IPS-NIHi7 (cell line): ENCODE results near the gene WDFY4.

ENCODE experiments used
- DNase-seq: peaks from one replicate; pipeline ENCODE4 v3.0.0; 2012; ENCODE audit warnings: mixed read lengths; ENCODE audit errors: extremely low spot score

The WDFY4 gene

DNA sequence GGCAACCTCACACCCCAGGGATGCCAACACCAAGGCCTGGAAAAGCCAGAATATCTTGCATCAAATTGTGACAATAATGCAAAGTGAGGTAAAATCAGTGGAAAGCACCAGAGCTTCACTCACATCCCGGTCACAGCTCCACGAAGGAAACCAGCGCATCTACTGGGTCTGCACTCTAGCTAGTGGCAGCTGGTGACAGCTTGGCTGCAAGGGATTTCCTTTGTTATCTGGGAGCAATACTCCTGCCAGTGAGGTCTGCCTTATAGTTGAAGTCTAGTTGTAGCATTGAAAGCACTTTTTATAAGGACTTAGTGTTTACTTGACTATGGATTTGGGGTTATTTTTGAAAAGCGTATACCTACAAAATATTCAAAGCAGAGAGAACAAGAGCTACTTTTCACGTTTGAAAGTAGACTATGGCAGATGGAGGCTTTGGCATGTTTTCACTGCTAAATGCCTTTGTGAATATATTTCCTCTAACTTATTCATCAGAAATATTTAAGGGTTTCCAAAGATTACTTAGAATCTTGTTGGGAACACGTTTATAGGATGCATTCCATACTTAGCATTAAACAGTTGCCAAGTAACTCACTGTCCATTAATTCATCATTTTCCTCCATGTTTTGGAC lies 26.1 kb downstream of the WDFY4 start:
- DNase-seq, result no peak

DNA sequence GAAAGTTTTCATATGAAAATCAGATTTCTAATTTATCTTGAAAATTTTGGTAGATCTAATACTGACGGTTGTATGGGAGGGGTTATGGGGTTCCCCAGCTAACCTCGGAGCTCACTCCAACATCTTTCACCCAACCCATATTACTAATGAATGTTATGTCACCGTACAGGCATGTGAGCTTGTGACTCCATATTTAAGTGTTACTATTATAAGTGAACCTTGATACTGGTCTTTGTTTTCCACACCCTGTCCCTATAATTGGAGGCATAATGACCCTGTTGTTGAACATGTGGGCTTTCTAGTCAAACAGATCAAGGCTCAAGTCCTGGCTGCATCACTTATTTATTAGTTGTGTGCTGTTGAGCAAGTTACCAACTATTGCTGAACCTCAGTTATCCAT lies 27.2 kb downstream of the WDFY4 start:
- no peak for DNase-seq

DNA sequence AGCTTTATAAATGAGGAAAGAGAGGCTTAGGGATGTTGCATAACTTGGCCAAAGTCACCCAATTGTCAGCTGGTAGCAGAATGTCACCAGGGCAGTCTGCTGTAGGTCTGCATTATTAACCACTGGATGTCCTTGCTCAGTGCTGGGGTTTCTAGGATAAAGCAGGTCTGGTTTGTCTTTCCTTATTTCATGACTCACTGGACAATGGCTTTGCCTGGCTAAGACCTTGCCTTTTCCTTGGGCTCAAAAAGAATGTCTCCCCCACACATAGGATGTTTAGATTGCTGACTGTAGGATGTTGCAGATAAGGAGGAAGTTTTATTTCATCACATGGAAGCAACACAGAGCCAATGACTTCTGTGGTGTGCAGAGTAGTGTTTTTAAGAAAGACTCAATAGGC lies 29.4 kb downstream of the WDFY4 start:
- no peak for DNase-seq

DNA sequence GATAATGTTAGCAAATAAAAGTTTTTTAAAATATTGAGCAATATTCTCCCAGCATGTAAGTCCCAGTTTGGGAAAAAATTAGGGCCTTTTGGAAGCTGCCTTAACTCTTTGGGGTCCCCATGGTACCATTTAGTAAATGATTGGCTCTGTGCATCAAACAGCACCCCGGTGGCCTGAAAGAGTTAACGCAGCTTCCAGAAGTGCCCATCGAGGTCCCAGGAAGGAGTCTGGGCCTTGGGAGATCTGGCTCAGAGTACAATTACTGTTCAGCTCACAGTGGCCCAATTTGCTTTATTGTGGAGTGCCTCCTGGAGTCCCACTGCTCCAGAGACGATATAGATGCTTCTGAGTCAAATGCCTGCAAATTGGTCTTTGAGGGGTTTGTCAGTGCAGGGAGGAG lies 31.7 kb downstream of the WDFY4 start:
- DNase-seq, result no peak

DNA sequence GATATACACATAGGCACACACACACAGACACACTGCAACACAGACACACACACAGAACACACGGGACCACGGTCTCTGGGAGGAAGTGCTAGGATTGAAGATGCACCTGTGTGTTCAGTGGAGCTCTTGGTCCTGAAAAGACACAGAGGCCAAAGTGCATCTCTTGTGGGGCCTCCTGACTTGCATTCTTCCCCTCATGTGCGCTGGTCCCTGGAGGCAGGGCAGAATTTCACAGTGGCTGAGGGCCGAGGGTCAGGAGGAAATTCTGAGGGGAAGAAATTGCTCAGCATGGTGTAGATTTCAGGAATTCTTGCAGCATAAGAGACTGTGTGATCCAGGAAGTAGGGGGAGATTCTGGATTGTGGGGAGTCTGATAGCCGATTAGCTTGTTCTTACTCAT lies 35.9 kb downstream of the WDFY4 start:
- DNase-seq, result no peak

DNA sequence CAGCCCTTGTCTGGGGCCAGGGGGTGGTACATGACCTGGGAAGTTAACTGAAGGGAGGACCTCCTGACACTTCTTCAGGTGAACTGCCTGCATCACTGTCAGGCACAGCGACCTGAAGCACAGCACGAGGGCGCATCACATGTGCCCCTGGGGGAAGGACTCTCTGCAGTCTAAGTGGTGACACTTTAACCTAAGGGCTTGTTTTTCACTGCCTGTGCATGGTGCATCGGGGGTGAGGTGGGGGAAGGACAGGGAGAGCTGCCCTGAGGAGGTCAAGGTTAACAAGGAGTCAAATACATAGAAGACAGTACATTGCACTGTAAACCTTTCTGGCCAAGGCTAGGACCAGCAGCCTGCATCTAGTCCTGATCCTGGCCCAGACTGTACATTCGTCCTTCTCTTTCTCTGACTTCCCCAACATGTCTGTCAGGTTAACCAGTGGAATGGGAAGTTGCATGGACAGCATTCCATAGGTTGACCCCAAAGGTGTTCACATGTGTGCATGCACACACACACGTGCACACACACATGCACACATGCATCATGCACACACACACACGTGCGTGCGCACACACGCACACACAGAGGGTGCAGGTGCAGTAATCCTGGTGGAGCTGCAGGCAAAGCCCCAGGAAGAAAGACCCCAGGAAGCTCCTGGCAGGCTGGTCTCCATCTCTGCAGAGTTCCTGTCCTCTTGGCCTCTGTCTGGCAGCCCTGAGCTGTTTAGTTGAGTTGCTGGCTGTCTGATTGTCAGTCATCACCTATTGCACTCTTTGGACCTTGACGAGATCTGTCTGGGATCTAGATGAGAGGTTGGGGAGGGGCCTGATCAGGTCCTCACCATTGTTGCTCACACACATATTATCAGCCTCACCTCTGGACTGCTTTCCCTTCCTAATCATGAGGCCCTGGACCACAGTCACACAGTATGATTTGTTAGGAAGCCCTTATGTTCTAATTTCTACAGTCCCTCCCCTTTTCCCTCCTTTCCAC lies 37.8 kb downstream of the WDFY4 start:
- DNase-seq, result no peak

DNA sequence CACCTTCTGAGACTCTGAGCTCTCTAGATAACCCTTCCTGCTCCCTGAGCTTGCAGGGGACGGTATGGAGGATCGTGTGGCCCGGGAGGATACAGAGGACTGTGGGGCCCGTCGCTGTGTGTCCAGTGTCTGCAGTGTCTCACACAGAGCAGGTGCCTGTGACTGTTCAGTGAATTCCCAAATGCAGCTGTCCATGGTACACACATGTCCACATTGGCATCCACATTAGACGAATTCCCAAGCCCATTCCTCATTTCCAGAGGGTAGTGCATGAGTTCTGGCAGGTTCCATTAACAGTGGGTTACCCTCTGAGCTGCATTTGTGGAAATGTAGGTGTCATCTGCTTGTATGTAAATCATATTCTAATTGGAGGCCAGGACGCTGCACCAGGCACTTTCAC lies 39.5 kb downstream of the WDFY4 start:
- no peak for DNase-seq

DNA sequence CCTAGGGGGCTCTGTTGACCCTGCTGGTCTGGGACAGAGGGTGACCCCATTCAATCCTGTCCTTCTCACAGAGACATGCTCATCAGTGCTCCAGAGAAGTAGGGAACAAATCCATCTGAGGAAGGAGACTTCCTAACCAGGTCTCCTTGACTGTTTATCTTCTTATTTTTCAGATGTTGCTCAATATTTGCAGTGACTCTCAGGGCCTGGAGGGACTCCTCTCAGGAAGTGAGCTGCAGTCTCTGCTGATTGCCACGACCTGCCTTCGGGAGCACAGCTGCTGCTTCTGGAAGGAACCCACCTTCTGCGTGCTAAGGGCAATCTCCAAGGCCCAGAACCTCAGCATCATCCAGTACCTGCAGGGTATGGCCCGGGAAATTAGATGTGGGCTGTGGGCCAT lies 41.0 kb downstream of the WDFY4 start:
- DNase-seq, result no peak

DNA sequence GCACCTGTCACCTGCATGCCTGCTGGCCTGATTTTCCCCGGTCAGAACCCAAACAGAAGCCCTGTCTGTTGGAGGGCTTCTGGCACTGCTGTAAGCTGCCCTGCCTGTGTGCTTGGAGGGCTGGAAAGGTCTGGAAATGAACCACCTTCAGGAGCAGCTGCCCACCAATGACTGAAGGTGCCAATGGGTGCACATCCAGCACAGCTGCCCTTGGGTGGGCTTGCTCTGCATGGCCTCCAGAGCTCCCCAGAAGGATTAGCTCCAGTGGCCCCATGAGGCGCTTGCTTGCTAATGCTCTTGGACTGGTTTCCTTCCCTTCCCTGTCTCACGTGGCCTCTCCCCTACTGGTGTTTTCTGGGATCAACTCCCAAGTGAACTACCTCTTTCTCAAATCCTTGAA lies 43.2 kb downstream of the WDFY4 start:
- no peak for DNase-seq

DNA sequence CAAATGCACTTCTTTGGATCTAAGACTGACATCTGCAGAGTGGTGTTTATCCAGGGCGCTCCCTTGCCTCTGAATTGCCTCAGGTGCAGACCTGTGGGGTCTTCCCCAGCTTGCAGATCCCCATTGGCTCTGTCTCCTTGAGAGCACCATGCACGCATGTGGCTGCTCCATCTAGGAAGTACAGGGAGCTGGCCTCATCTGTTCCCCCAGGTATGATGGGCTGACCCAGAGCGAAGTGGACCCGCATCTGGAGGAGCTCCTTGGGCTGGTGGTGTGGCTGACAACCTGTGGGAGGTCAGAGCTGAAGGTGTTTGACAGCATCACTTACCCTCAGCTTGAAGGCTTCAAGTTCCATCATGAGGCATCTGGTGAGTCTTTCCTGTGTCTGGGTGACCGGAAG lies 44.5 kb downstream of the WDFY4 start:
- no peak for DNase-seq

DNA sequence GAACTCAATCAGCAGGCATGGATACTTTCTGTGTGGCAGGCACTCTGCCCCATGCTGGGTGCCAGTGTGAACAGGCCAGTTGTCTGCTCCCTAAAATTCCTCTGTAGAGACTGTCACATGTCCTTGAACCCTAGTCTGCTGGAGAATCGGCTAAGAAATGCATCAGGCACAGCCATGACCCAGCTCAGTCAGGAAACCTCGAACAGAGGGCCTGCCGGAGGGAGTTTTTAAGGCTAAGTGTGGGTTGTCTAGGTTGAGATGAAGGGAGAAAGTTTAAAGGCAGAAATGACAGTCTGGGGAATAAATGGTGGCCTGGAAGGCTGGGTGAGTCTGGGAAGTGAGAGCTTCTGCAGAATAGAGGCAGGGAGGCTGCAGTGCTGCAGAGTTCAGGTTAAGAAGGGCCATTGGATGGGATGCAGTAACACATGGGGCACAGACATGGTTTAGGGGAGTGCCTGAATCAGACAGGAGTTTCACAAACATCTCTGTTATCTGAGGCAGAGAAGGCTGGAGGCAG lies 45.3 kb downstream of the WDFY4 start:
- DNase-seq, result no peak

DNA sequence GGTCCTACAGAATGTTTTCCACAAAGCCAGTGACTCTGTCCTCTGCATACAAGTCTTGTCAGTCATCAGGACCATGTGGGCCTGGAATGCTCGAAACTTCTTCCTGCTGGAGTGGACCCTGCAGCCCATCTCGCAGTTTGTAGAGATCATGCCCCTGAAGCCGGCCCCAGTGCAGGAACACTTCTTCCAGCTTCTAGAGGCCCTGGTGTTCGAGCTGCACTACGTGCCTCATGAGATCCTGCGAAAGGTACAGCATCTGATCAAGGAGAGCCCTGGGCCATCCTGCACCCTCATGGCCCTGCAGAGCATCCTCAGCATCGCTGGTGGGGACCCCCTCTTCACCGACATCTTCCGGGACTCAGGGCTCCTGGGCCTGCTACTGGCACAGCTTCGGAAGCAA lies 46.5 kb downstream of the WDFY4 start:
- no peak for DNase-seq

DNA sequence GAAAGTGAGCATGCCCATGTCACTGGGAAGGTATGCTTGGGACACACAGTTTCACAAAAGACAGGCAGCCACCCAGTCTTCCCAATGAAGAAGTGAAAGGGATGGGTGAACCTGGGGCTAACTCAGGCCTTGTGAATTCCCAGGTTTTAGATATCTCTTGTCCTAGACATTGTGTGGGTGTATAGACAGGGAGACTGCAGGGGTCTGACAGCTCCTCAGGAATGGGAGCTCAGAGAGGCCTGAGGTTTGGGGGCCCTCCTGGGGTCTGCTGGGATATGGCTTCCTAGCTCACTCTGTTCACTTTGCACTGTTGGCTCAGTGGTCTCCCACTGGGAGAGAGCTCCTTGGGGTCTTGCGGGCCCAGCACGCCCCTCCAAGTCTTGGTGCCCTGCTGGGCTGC lies 47.0 kb downstream of the WDFY4 start:
- no peak for DNase-seq

DNA sequence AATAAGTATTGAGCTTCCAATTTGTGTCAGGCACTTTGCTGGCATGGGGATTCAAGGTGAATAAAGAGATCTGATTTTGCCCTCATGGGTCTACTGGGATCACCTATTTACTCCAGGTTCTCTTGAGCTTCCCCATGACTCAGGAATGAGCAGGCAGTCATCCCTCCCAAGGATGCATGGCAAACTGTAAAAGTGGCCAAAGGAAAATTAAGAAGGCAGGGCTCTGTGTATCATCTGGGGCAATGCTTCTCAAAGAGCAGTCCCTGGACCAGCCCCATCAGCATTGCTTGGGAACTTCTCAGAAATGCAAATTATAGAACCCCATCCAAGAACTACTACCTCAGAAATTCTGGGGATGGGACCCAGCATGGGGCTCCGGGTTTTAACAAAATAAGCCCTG lies 48.7 kb downstream of the WDFY4 start:
- no peak for DNase-seq

DNA sequence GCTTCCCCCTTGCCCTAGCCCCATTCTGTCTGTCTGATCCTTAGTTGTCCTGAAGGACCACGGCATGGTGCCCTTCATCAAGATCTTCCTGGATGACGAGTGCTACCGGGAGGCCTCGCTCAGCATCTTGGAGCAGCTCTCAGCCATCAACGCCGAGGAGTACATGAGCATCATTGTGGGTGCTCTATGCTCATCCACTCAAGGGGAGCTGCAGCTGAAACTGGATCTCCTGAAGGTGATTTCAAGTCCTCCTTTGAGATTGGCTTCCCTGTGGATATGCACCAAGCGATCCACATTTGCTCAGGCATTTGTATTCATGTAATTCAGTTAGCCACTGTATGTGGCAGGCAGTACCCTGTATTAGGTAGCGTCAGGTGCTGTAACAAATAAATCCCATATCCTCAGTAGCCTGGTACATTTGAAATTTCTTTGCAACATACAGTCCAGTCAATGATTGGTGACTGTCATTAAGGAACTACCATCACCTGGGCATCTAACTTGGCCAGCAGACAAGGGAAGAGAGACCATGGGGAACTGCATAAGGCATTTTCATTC lies 51.2 kb downstream of the WDFY4 start:
- DNase-seq, result no peak

DNA sequence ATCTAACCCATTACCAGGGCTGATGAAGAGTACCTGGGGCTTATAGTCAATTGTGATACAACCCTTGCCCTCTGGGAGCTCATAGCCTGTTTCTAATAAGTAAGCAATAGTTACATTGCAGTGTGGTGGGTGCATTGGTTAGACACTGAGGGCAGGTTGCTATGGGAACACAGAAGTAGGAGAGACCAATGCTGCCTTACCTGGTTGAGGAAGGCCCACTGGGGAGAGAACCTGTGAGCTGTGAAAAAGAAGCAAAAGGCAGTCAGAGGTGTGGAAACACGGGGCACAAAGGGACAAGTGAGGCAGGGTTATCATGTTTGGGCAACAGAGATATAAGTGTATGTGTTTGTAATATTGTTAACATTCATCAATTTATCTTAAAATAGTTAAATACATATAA lies 51.9 kb downstream of the WDFY4 start:
- DNase-seq, result no peak

DNA sequence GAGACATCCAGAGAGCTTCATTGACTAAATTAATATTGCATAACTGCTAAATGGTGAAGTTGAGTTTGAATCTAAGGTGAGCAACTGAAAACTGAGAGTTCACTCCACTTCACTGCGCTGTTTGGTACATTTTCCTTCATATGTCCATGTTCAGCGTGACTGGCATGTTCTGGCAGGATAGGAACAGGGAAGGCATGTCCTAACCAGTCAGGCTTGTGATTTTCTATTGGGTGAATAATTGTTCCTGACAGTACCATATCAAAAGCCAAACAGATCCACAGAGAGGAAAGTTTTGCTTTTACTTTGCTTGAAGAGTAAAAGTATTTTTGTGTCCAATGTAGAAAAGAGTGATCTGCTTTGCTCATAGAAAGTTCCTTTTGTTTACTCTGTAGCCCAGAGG lies 53.2 kb downstream of the WDFY4 start:
- DNase-seq, result no peak

DNA sequence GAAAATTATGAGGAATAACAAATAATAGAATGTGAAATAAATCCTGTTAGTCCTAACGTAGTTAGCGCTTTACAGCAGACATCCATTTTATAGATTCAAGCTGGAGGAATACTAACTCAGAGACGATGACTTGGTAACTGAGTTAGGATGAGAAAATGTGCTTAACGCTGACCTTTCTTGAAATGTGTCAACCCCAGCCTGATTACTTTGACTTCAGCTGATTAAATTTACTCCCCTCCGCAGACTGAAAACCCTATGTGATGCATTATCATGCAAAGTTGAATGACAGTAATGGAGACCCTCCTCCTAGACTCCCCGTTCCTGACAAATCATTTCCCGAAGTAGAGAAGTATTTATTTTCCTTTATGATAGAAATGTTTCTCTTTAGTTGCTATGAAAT lies 54.5 kb downstream of the WDFY4 start:
- DNase-seq, result no peak

DNA sequence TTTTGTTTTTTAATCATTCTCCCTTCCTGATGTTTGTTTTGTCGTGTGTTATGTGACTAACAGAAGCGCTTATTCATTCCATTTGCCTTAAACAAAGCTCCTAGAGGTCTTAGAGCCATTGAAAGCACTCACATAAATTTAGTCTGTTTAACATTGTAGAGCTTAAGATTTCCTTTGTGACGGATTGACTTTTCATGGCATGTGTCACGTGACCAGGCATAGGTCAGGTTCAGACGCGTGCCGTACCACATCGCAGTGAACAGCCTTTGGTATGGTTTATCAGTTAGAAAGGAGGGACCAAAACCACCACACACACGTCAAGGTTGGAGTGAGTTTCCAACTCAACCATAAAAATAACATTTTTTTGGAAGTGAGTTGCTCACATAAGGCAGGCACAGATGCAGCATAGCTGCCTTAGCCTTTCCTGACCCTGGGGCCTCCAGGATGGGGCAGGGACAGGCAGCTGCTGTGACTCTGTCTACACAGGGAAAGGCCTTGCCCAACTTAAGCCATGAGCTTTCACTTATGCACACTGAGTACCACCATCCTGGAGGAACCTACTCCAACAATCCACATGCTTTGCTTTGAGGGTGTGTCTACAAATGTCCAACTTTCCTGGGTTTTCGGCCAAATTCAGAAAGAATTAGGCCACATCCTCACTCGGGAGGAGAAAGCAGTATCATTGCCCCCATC lies 55.5 kb downstream of the WDFY4 start:
- DNase-seq, result no peak

DNA sequence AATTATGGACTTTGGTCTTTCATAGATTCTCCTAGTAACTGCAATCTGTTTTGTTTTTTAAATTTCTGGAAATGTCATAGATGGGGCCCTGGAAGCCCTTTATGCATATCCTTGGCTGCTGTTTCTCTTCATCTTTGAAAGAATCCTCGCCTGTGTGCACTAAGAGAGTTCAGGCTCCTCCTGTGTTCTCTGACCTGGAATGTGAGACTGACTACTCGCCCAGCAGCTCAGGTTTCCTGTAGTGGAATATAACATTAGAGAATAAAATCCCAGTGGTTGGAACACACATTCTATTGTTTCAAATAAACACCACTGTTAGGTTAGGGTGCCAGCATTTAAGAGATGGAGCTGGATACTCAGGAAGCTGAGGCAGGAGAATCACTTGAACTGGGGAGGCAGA lies 56.3 kb downstream of the WDFY4 start:
- no peak for DNase-seq

DNA sequence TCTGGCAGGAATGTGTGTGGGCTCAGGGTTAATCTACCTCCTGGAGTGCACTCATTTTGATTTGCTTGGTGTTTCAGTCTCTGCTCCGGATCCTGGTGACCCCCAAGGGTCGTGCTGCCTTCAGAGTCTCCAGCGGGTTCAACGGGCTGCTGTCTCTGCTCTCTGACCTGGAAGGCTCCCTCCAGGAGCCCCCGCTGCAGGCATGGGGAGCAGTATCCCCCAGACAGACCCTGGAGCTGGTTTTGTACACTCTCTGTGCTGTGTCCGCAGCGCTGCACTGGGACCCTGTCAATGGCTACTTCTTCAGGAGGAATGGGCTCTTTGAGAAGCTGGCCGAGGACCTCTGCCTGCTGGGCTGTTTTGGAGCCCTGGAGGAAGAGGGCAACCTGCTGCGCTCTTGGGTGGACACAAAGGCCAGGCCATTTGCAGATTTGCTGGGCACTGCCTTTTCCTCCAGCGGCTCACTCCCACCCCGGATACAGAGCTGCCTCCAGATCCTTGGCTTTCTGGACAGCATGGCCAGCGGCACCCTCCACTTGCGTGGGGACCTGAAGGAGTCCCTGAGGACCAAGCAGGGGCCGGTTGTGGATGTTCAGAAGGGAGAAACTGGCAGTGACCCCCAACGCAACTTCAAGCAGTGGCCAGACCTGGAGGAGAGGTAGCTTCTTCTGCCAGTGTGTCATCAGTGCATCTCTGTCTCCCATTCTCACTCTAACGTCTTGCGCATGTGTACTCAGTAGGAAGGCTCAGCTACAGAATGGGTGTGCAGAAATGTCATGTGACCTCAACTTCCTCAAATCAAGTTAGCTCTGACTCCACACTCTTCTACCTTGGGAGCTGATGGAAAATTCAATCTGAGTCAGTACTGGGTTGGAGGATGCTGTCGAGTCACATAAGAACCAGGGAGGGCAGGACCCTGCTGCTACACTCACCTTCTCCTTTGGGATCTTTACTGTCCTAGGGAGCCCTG lies 58.5 kb downstream of the WDFY4 start:
- DNase-seq, result no peak
